Measurements from ENCODE around the gene RAPH1.

DNA sequence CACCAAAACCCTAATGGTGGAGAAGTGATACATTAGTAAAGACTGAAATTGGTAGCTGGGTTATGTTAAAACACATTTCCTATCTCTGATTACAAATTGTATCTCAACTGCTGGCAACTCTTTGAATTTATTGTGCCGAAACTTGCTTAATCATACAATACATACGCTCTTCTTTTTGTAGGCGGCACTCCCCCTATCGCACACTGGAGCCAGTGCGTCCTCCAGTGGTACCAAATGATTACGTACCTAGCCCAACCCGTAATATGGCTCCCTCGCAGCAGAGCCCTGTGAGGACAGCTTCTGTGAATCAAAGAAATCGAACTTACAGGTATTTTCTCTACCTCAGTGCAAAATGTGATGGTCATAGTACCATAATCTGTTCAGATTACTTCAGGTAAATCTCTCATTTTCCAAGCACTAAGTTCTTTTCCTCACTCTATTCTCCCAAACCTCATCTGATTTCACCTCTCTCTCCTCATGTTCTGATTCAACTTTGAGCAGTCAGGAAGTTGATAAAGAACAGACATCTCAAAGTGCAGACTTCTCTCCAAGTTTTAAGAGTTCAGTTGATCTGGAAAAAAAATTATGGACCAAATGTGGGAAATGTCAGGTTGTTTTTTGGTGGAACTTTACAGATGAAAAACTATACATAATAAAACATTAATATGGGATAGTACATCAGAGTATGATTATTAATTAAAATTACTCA, 140.4 kb downstream of the RAPH1 start:
- TF ChIP-seq EZH2 (optimal IDR thresholded peaks at IDR 0.05; ENCODE audit: low read depth, low read length) = no peak
- no peak for TF ChIP-seq CTCF (IDR thresholded peaks at IDR 0.05; ENCODE audit: low read length)

All from MM.1S (cell line).